K562 (cell line): Measurements from ENCODE around the gene BBS1. TPM values are rescaled to one million over a fixed set of nuclear protein-coding genes. Genes with fewer than 3 reads are reported as not detected.
A peak's percentile ranks its signal among the peaks of the same experiment; 100 is the strongest.

Experiments used
- ATAC-seq: fragments of 200-7000 bp; cut with Tn5 transposase; 3 replicates; pipeline ENCODE4 v1.9.1; 2020; ENCODE audit warnings: moderate library complexity
- BruUV-seq: library from RNA; stranded (reverse); fragments of 400-500 nt; replicated peaks from 2 replicates; lab custom pipeline; 2021; lab: Mats Ljungman, UMichigan
- CTCF ChIA-PET: fragments of 300-600 bp; formaldehyde crosslinking; extraction: SDS; loops from one replicate; lab custom pipeline; 2021; ENCODE audit warnings: low intra/inter-chr PET ratio; lab: Yijun Ruan, JAX
- POLR2A ChIA-PET: fragments of 300-600, 350-650 bp; sonication (Branson Sonifier 250); formaldehyde crosslinking; extraction: SDS; loops from one replicate; lab custom pipeline; 2021; ENCODE audit warnings: antibody characterized with exemption, inconsistent platforms; lab: Yijun Ruan, JAX
- DNase-seq, 4 experiments: peaks; one replicate each; pipeline versions ENCODE4 v3.0.0 to v3.0.0-alpha.2; 2011 to 2018; ENCODE audit warnings: low spot score in 3 of 4, mixed read lengths in 3 of 4; ENCODE audit errors: extremely low read depth in 1 of 4
- FAIRE-seq: peaks from 2 replicates; lab custom pipeline; 2011; peaks lifted over from hg19 to GRCh38; lab: Jason Lieb, UNC
- H2AFZ ChIP-seq: 2 replicates; pipeline ENCODE4 v1.6.0; 2011; ENCODE audit warnings: low read depth, low read length, control low read depth, inconsistent platforms
- H3K27ac ChIP-seq: fragments of 200-600 bp; 3 replicates; pipeline ENCODE4 v1.8.0; 2011; ENCODE audit warnings: low read depth, mild to moderate bottlenecking, control low read depth, inconsistent platforms, low read length, moderate library complexity, mixed read lengths; ENCODE audit errors: extremely low read depth
- H3K27me3 ChIP-seq, 2 experiments: fragments of 300-600 bp in 1 of 2; 2 replicates in 1 of 2; 3 replicates in 1 of 2; pipeline versions ENCODE4 v1.6.0 to v1.8.0; 2011; ENCODE audit warnings: inconsistent platforms in 2 of 2, low read length in 2 of 2, mild to moderate bottlenecking in 1 of 2, mixed read lengths in 1 of 2, moderate library complexity in 1 of 2; ENCODE audit not compliant: control insufficient read depth in 2 of 2, insufficient read depth in 2 of 2
- H3K36me3 ChIP-seq: fragments of 300-600 bp; 3 replicates; pipeline ENCODE4 v1.8.0; 2011; ENCODE audit warnings: mild to moderate bottlenecking, low read length, inconsistent platforms; ENCODE audit not compliant: control insufficient read depth, insufficient read depth
- H3K4me1 ChIP-seq, 2 experiments: fragments of 200-600 bp in 1 of 2; replicated peaks in 1 of 2; 2 replicates in 1 of 2; 3 replicates in 1 of 2; pipeline versions ENCODE4 v1.5.1 to v1.8.0; 2011; ENCODE audit warnings: inconsistent platforms in 2 of 2, low read length in 2 of 2, mild to moderate bottlenecking in 1 of 2, mixed read lengths in 1 of 2, moderate library complexity in 1 of 2; ENCODE audit not compliant: control insufficient read depth in 2 of 2, insufficient read depth in 2 of 2
- H3K4me2 ChIP-seq: 2 replicates; pipeline ENCODE4 v1.6.1; 2011; ENCODE audit warnings: low read length, control low read depth, inconsistent platforms, mixed read lengths; ENCODE audit not compliant: insufficient read depth
- H3K4me3 ChIP-seq: fragments of 200-600 bp; sonication (generic), shearing (Covaris generic); 2 replicates; pipeline ENCODE4 v1.5.1; 2016; ENCODE audit warnings: control low read depth, inconsistent platforms
- H3K79me2 ChIP-seq: fragments of 200-600 bp; 3 replicates; pipeline ENCODE4 v1.8.0; 2011; ENCODE audit warnings: low read length, inconsistent platforms; ENCODE audit not compliant: control insufficient read depth, insufficient read depth
- H3K9ac ChIP-seq, 2 experiments: 2 replicates each; pipeline versions ENCODE4 v1.6.0 to v1.6.1; 2011; ENCODE audit warnings: low read depth in 2 of 2, low read length in 2 of 2, control low read depth in 1 of 2, inconsistent platforms in 1 of 2, mild to moderate bottlenecking in 1 of 2, mixed read lengths in 1 of 2; ENCODE audit not compliant: insufficient read depth in 1 of 2
- H3K9me1 ChIP-seq: one replicate; pipeline ENCODE4 v1.6.0; 2011; ENCODE audit warnings: inconsistent platforms, mild to moderate bottlenecking, low read length, moderate library complexity; ENCODE audit not compliant: control insufficient read depth, insufficient read depth
- H3K9me3 ChIP-seq: replicated peaks from 2 replicates; pipeline ENCODE4 v1.5.1; 2011; ENCODE audit warnings: low read depth, low read length, inconsistent platforms; ENCODE audit not compliant: control insufficient read depth, insufficient read depth
- H4K20me1 ChIP-seq: replicated peaks from 2 replicates; pipeline ENCODE4 v1.6.1; 2011; ENCODE audit warnings: low read length, inconsistent platforms, mixed read lengths; ENCODE audit not compliant: control insufficient read depth, insufficient read depth
- ATF1 ChIP-seq, 2 experiments: fragments of 450-650 bp in 1 of 2; IDR thresholded peaks; 2 replicates each; pipeline ENCODE4 v1.6.1; 2016; ENCODE audit warnings: missing compliant biosample characterization in 1 of 2, missing genetic modification characterization in 1 of 2
- BACH1 ChIP-seq: fragments of 200-800 bp; sonication (Bioruptor generic); IDR thresholded peaks from 2 replicates; pipeline ENCODE4 v1.6.1; 2016; ENCODE audit warnings: missing genetic modification characterization, missing compliant biosample characterization
- E2F1 ChIP-seq: sonication (generic); formaldehyde crosslinking; IDR thresholded peaks from 2 replicates; pipeline ENCODE4 v1.8.1; 2023; ENCODE audit warnings: mild to moderate bottlenecking, missing genetic modification reagents, moderate library complexity
- ETS2 ChIP-seq: IDR thresholded peaks from 2 replicates; pipeline ENCODE4 v1.6.1; 2016; ENCODE audit warnings: borderline replicate concordance, missing genetic modification characterization, mild to moderate bottlenecking, moderate library complexity, missing compliant biosample characterization; ENCODE audit not compliant: poor library complexity, severe bottlenecking
- HLTF ChIP-seq: fragments of 450-650 bp; IDR thresholded peaks from 2 replicates; pipeline ENCODE4 v1.6.1; 2016
- HNRNPK ChIP-seq: fragments of 200-400 bp; formaldehyde crosslinking; IDR thresholded peaks from one replicate; pipeline ENCODE4 v1.6.1; 2018; ENCODE audit warnings: mild to moderate bottlenecking, low read depth, low read length; ENCODE audit not compliant: poor library complexity, severe bottlenecking
- HNRNPLL ChIP-seq: fragments of 200-400 bp; formaldehyde crosslinking; IDR thresholded peaks from 2 replicates; pipeline ENCODE4 v1.6.1; 2017; ENCODE audit warnings: low read length, low read depth, mild to moderate bottlenecking; ENCODE audit not compliant: poor library complexity, severe bottlenecking
- NFIC ChIP-seq: fragments of 450-650 bp; IDR thresholded peaks from 2 replicates; pipeline ENCODE4 v1.6.1; 2017; ENCODE audit warnings: mild to moderate bottlenecking, inconsistent platforms
- PCBP1 ChIP-seq: fragments of 200-400 bp; formaldehyde crosslinking; IDR thresholded peaks from 2 replicates; pipeline ENCODE4 v1.6.1; 2018; ENCODE audit warnings: mild to moderate bottlenecking, low read depth, low read length; ENCODE audit not compliant: poor library complexity, severe bottlenecking
- PCBP2 ChIP-seq: fragments of 200-400 bp; formaldehyde crosslinking; IDR thresholded peaks from 2 replicates; pipeline ENCODE4 v1.6.1; 2018; ENCODE audit warnings: low read length, low read depth, mild to moderate bottlenecking, moderate library complexity; ENCODE audit not compliant: poor library complexity, severe bottlenecking
- POLR2H ChIP-seq: IDR thresholded peaks from 2 replicates; pipeline ENCODE4 v1.6.1; 2016; ENCODE audit warnings: missing genetic modification characterization, low read depth, mild to moderate bottlenecking, control low read depth, missing compliant biosample characterization, moderate library complexity
- PRPF4 ChIP-seq: fragments of 200-400 bp; formaldehyde crosslinking; IDR thresholded peaks from one replicate; pipeline ENCODE4 v1.6.1; 2017; ENCODE audit warnings: low read length, low read depth, mild to moderate bottlenecking; ENCODE audit not compliant: insufficient read depth, poor library complexity, severe bottlenecking
- ZC3H11A ChIP-seq: IDR thresholded peaks from 2 replicates; pipeline ENCODE4 v1.6.1; 2012; ENCODE audit warnings: low read depth, low read length, improper control_type of control experiment
- ZFP36 ChIP-seq: fragments of 150-350 bp; IDR thresholded peaks from 2 replicates; pipeline ENCODE4 v1.6.1; 2018; ENCODE audit warnings: low read length, low read depth; ENCODE audit not compliant: partially characterized antibody
- ZNF316 ChIP-seq: fragments of 450-650 bp; IDR thresholded peaks from 2 replicates; pipeline ENCODE4 v1.6.1; 2016
- ZNF695 ChIP-seq: fragments of 450-650 bp; formaldehyde crosslinking; IDR thresholded peaks from 2 replicates; pipeline ENCODE4 v1.4.0; 2020; ENCODE audit warnings: mild to moderate bottlenecking, moderate library complexity
- ZNF766 ChIP-seq: fragments of 200-800 bp; sonication (Bioruptor generic); conservative IDR thresholded peaks from 2 replicates; pipeline ENCODE4 v1.6.1; 2016; ENCODE audit warnings: missing genetic modification characterization, missing compliant biosample characterization
- WGBS: fragments of 100-300 bp; shearing (Covaris generic); methylation state at CpG from one replicate; pipeline ENCODE4 v1.1.6; 2016; ENCODE audit warnings: low coverage, mixed read lengths; ENCODE audit not compliant: insufficient coverage; ENCODE audit errors: missing lambda C conversion rate; 5-methylcytosine and 5-hydroxymethylcytosine counted together
- in situ Hi-C: fragments of 300-500 bp; cut with MboI; formaldehyde crosslinking; loops from 4 replicates; pipeline ENCODE4 v1.15.0; 2018; ENCODE audit warnings: inconsistent platforms, mixed read lengths
- intact Hi-C: fragments of 100-400 bp; cut with micrococcal nuclease; formaldehyde crosslinking; loops from 2 replicates; pipeline ENCODE4 v1.14.2; 2022
- polyA plus RNA-seq, 8 experiments: library from polyadenylated mRNA; depleted of rRNA in 4 of 8; stranded (reverse) in 5 of 8; unstranded in 3 of 8; fragments of >200 nt; fragmentation: Nextera tagmentation in 2 of 8; fragmentation: Illumina TruSeq in 1 of 8; extraction: Ambion mirVana in 2 of 8; extraction: Trizol in 1 of 8; gene quantifications; 2 replicates each; pipeline versions ENCODE4 v1.2.1 to v1.2.3, GENCODE V29; 2011 to 2014; ENCODE audit warnings: inconsistent platforms in 1 of 8, missing spikeins in 1 of 8
- total RNA-seq, 7 experiments: library from RNA; depleted of rRNA in 6 of 7; stranded (reverse); fragments of >200 nt in 6 of 7; fragmentation: Illumina TruSeq in 2 of 7; extraction: Trizol in 2 of 7; gene quantifications; 2 replicates each; pipeline versions ENCODE4 v1.2.1 to v1.2.3, GENCODE V29; 2011 to 2021; ENCODE audit warnings: low replicate concordance in 1 of 7

The BBS1 gene
- total and polyA plus RNA-seq, 9 of the 15 experiments (the other 6 are each of a cell fraction or from before 2014, with no cell fraction given), result 9.0 to 19.8 (median 12.1) TPM

GRCh38 chr11:66462010-66462409 is 48.4 kb upstream of the BBS1 start:
- Histone ChIP-seq H3K27ac (no peak overlapping the region), H2AFZ (no peak overlapping the region), H3K9me3 (peaks cover 4% of the 10 kb centered on the region; the same call in 1 of the 2 replicates), H3K4me3 (no peak overlapping the region), H3K4me1 (peaks cover 4 to 9% of the 10 kb centered on the region in 2 experiments; a peak in 3 of 5 replicates), H3K36me3 (no peaks in the 10 kb centered on the region), H3K9me1 (no peaks in the 10 kb centered on the region), H3K4me2 (no peak overlapping the region), H3K9ac (no peak overlapping the region), H3K79me2 (no peaks in the 10 kb centered on the region), H3K27me3 (no peaks in the 10 kb centered on the region), H4K20me1 (no peaks in the 10 kb centered on the region; the same call in 1 of the 2 replicates)
- no peak for DNase-seq
- intact Hi-C loops (no loop called here), in situ Hi-C loops (no loop called here)
- BruUV-seq, result no TSS peak
- no peak for ATAC-seq
- CTCF ChIA-PET, result no interaction called here
- FAIRE-seq, result no peak
- POLR2A ChIA-PET, result interaction anchor here (0.6 kb wide), 1 partner anchor 10 kb away, joined by 3 read pairs; no protein-coding TSS in a partner anchor
- TF ChIP-seq PCBP2 (peak; percentile 82), HNRNPK (peak; percentile 81), PCBP1 (peak; percentile 89), HNRNPLL (no peak)

GRCh38 chr11:66462911-66463310 is 47.5 kb upstream of the BBS1 start:
- H3K4me1 ChIP-seq, result peaks cover 0 to 17% of the 10 kb centered on the region in 2 experiments; a peak in 3 of 5 replicates
- H4K20me1 ChIP-seq, result peaks cover 3% of the 10 kb centered on the region; the same call in 1 of the 2 replicates
- H3K79me2 ChIP-seq, result no peaks in the 10 kb centered on the region
- no peaks in the 10 kb centered on the region for H3K9me1 ChIP-seq
- BruUV-seq, result no TSS peak
- H3K27me3 ChIP-seq, result no peaks in the 10 kb centered on the region
- intact Hi-C loops (no loop called here), in situ Hi-C loops (no loop called here)
- no peak for FAIRE-seq
- H3K9ac ChIP-seq, result no peak overlapping the region
- WGBS, result 16% methylated on average over 3 of the region's 3 CpGs
- ChIA-PET CTCF (no interaction called here), POLR2A (interaction anchor here (0.6 kb wide), 1 partner anchor 98 kb away, joined by 3 read pairs; no protein-coding TSS in a partner anchor)
- H3K4me3 ChIP-seq, result no peak overlapping the region
- H3K27ac ChIP-seq, result no peak overlapping the region
- H2AFZ ChIP-seq, result no peak overlapping the region
- H3K36me3 ChIP-seq, result no peaks in the 10 kb centered on the region
- no peak for DNase-seq
- no peak for ATAC-seq
- H3K4me2 ChIP-seq, result no peak overlapping the region
- peaks cover 4% of the 10 kb centered on the region; the same call in 1 of the 2 replicates for H3K9me3 ChIP-seq
- TF ChIP-seq ZFP36, result no peak
- TF ChIP-seq ZNF766 (CRISPR knock-in tag), result no peak
- no peak for TF ChIP-seq E2F1 (CRISPR knock-in tag)
- TF ChIP-seq NFIC, result no peak
- TF ChIP-seq PRPF4, result no peak
- no peak for TF ChIP-seq ETS2
- TF ChIP-seq BACH1, result no peak
- TF ChIP-seq ZNF316, result no peak
- no peak for TF ChIP-seq POLR2H
- TF ChIP-seq ATF1 (CRISPR knock-in tag; IDR thresholded peaks at IDR 0.05), result no peak
- TF ChIP-seq ATF1 (tag; IDR thresholded peaks at IDR 0.05), result no peak
- no peak for TF ChIP-seq ZC3H11A
- no peak for TF ChIP-seq HLTF
- TF ChIP-seq ZNF695 (CRISPR knock-in tag), result no peak
